ENCODE measurements around the gene AP3B1. TPM values are rescaled to one million over a fixed set of nuclear protein-coding genes. Genes with fewer than 3 reads are reported as not detected.

The AP3B1 gene
- total RNA-seq, 1 donor = 18.9 TPM

- DNase-seq (ENCODE audit: low read depth in 2 of 3, low spot score in 2 of 3) = no peak
Observed at GRCh38 chr5:78009937-78010527, 284.5 kb downstream of the AP3B1 start.

- DNase-seq (ENCODE audit: low read depth in 2 of 3, low spot score in 2 of 3) = peak in 2 of 3 donors; percentile 35 to 65
Observed at GRCh38 chr5:78008356-78008967, 286.0 kb downstream of the AP3B1 start.

- no peak for DNase-seq (ENCODE audit: low read depth in 2 of 3, low spot score in 2 of 3)
Observed at GRCh38 chr5:78007233-78007632, 287.3 kb downstream of the AP3B1 start.

- no peak for DNase-seq (ENCODE audit: low read depth in 2 of 3, low spot score in 2 of 3)
Observed at GRCh38 chr5:78006449-78006848, 288.0 kb downstream of the AP3B1 start.

- no peak for DNase-seq (ENCODE audit: low read depth in 2 of 3, low spot score in 2 of 3)
Observed at GRCh38 chr5:78005021-78005785, 289.3 kb downstream of the AP3B1 start.

- DNase-seq (ENCODE audit: low read depth in 2 of 3, low spot score in 2 of 3) = no peak
Observed at GRCh38 chr5:78004559-78004958, 289.9 kb downstream of the AP3B1 start.

GRCh38 chr5:78003919-78004318 lies 290.6 kb downstream of the AP3B1 start:
- no peak for DNase-seq (ENCODE audit: low read depth in 2 of 3, low spot score in 2 of 3)

GRCh38 chr5:78003450-78003849 lies 291.0 kb downstream of the AP3B1 start:
- DNase-seq (ENCODE audit: low read depth in 2 of 3, low spot score in 2 of 3) = no peak

GRCh38 chr5:78002690-78003089 lies 291.8 kb downstream of the AP3B1 start:
- DNase-seq (ENCODE audit: low read depth in 2 of 3, low spot score in 2 of 3) = no peak

GRCh38 chr5:78001197-78001596 lies 293.3 kb downstream of the AP3B1 start:
- no peak for DNase-seq (ENCODE audit: low read depth in 2 of 3, low spot score in 2 of 3)

GRCh38 chr5:78000191-78000590 lies 294.3 kb downstream of the AP3B1 start:
- DNase-seq (ENCODE audit: low read depth in 2 of 3, low spot score in 2 of 3) = no peak

- DNase-seq (ENCODE audit: low read depth in 2 of 3, low spot score in 2 of 3) = no peak
Observed at GRCh38 chr5:77999399-77999798, 295.1 kb downstream of the AP3B1 start.

GRCh38 chr5:77996943-77997342 lies 297.6 kb downstream of the AP3B1 start:
- DNase-seq (ENCODE audit: low read depth in 2 of 3, low spot score in 2 of 3) = no peak

- no peak for DNase-seq (ENCODE audit: low read depth in 2 of 3, low spot score in 2 of 3)
Observed at GRCh38 chr5:77995793-77996409, 298.6 kb downstream of the AP3B1 start.

- no peak for DNase-seq (ENCODE audit: low read depth in 2 of 3, low spot score in 2 of 3)
Observed at GRCh38 chr5:77994943-77995342, 299.6 kb downstream of the AP3B1 start.

GRCh38 chr5:77993855-77994318 lies 300.6 kb downstream of the AP3B1 start:
- DNase-seq (ENCODE audit: low read depth in 2 of 3, low spot score in 2 of 3) = no peak

- DNase-seq (ENCODE audit: low read depth in 2 of 3, low spot score in 2 of 3) = no peak
Observed at GRCh38 chr5:77993141-77993854, 301.2 kb downstream of the AP3B1 start.

GRCh38 chr5:77991084-77991483 lies 303.4 kb downstream of the AP3B1 start:
- DNase-seq (ENCODE audit: low read depth in 2 of 3, low spot score in 2 of 3) = no peak

GRCh38 chr5:77990020-77990419 lies 304.5 kb downstream of the AP3B1 start:
- no peak for DNase-seq (ENCODE audit: low read depth in 2 of 3, low spot score in 2 of 3)

- no peak for DNase-seq (ENCODE audit: low read depth in 2 of 3, low spot score in 2 of 3)
Observed at GRCh38 chr5:77987988-77988387, 306.5 kb downstream of the AP3B1 start.

- no peak for DNase-seq (ENCODE audit: low read depth in 2 of 3, low spot score in 2 of 3)
Observed at GRCh38 chr5:77987331-77987730, 307.2 kb downstream of the AP3B1 start.

All from hematopoietic multipotent progenitor cell (in vitro differentiated cells).